ENCODE results near the gene KCNK17. TPM values are rescaled to one million over a fixed set of nuclear protein-coding genes. Genes with fewer than 3 reads are reported as not detected.

Gene KCNK17
- total and polyA plus RNA-seq, 2 of the 8 experiments (the other 6 are each of a cell fraction or from before 2014, with no cell fraction given), result 2.9 to 3.4 TPM

- Histone ChIP-seq H2BK20ac (ENCODE audit: low read length) (peak overlapping the region; percentile 91; the same call in 1 of the 2 replicates), H3K4me3 (ENCODE audit: extremely low read depth in 1 of 4, insufficient read depth in 2 of 4, low read depth in 3 of 4, low read length in 4 of 4) (no peak overlapping the region), H3K36me3 (ENCODE audit: control insufficient read depth in 2 of 4, insufficient read depth in 4 of 4, low read length in 3 of 4) (no peaks in the 10 kb centered on the region), H3K56ac (replicated peaks; ENCODE audit: insufficient read length, low read depth, low read length) (no peak overlapping the region), H3K23me2 (ENCODE audit: low read depth, low read length) (no peaks in the 10 kb centered on the region; the same call in 1 of the 2 replicates), H2AFZ (ENCODE audit: low read length) (no peak overlapping the region), H4K5ac (ENCODE audit: insufficient read length, low read depth, low read length) (no peak overlapping the region), H4K91ac (replicated peaks; ENCODE audit: insufficient read length, low read length) (peak overlapping the region; percentile 9), H3K79me1 (ENCODE audit: low read depth, low read length) (no peaks in the 10 kb centered on the region), H3K79me2 (ENCODE audit: control insufficient read depth in 1 of 2, insufficient read depth in 2 of 2, low read length in 2 of 2) (no peaks in the 10 kb centered on the region), H3K14ac (ENCODE audit: insufficient read length) (no peak overlapping the region), H3K4me2 (ENCODE audit: insufficient read depth in 1 of 2, low read depth in 2 of 2, low read length in 2 of 2) (no peak overlapping the region), H3K18ac (ENCODE audit: extremely low read depth, low read length) (peak overlapping the region; percentile 78), H2AK5ac (ENCODE audit: low read depth, low read length) (no peak overlapping the region), H2BK5ac (ENCODE audit: low read depth, low read length) (peak overlapping the region; percentile 76; the same call in 1 of the 2 replicates), H2BK15ac (ENCODE audit: low read length) (peak overlapping the region; percentile 89), H4K20me1 (replicated peaks in 1 of 2; ENCODE audit: control insufficient read depth in 1 of 2, insufficient read depth in 2 of 2, low read length in 2 of 2) (no peaks in the 10 kb centered on the region), H3K4ac (replicated peaks; ENCODE audit: insufficient read length, low read depth, low read length) (no peak overlapping the region), H3K9me3 (ENCODE audit: insufficient read depth in 2 of 2, low read depth in 1 of 2, low read length in 1 of 2) (no peaks in the 10 kb centered on the region), H3K9ac (replicated peaks in 1 of 4; ENCODE audit: extremely low read depth in 1 of 4, low read depth in 3 of 4, low read length in 3 of 4) (no peak overlapping the region), H2BK120ac (replicated peaks; ENCODE audit: low read depth, low read length) (no peak overlapping the region), H4K8ac (ENCODE audit: extremely low read depth, insufficient read depth, low read length) (no peak overlapping the region; the same call in 1 of the 2 replicates), H3K27ac (ENCODE audit: low read depth, low read length) (no peak overlapping the region; the same call in 1 of the 2 replicates), H2BK12ac (ENCODE audit: low read depth, low read length) (peak overlapping the region; percentile 62; the same call in 1 of the 2 replicates), H3K27me3 (replicated peaks in 1 of 4; ENCODE audit: control insufficient read depth in 3 of 4, extremely low read depth in 1 of 4, insufficient read depth in 3 of 4, low read length in 3 of 4) (peaks cover 0 to 9% (median 1%) of the 10 kb centered on the region in 4 experiments; a peak in 3 of 7 replicates), H3K4me1 (replicated peaks in 1 of 4; ENCODE audit: control insufficient read depth in 3 of 4, insufficient read depth in 4 of 4, low read length in 3 of 4) (peaks cover 0 to 15% (median 11%) of the 10 kb centered on the region in 4 experiments), H3K23ac (ENCODE audit: insufficient read length) (no peak overlapping the region)
- DNase-seq (ENCODE audit: low read depth in 1 of 2, low spot score in 2 of 2), result no peak
- no peak for TF ChIP-seq SUZ12 (IDR thresholded peaks at IDR 0.05; ENCODE audit: low read length)
- no peak for TF ChIP-seq KDM5A (IDR thresholded peaks at IDR 0.05; ENCODE audit: low read length)
- no peak for TF ChIP-seq GABPA (IDR thresholded peaks at IDR 0.05; ENCODE audit: borderline replicate concordance, insufficient read depth, low read length)
- no peak for TF ChIP-seq RFX5 (IDR thresholded peaks at IDR 0.05; ENCODE audit: borderline replicate concordance, low read depth, low read length)
- TF ChIP-seq TBP (IDR thresholded peaks at IDR 0.05; ENCODE audit: low read depth, low read length), result no peak
- no peak for TF ChIP-seq CBX8 (IDR thresholded peaks at IDR 0.05; ENCODE audit: borderline replicate concordance, low read depth, low read length)
- no peak for TF ChIP-seq CEBPB (IDR thresholded peaks at IDR 0.05; ENCODE audit: low read depth, low read length)
- TF ChIP-seq BCL11A (IDR thresholded peaks at IDR 0.05; ENCODE audit: low read depth in 2 of 2, low read length in 2 of 2), result no peak
- no peak for TF ChIP-seq RXRA (IDR thresholded peaks at IDR 0.05; ENCODE audit: insufficient read depth, low read depth, low read length)
- no peak for TF ChIP-seq NANOG (IDR thresholded peaks at IDR 0.05; ENCODE audit: insufficient read depth, low read depth, low read length, poor library complexity, severe bottlenecking)
- no peak for TF ChIP-seq NRF1 (IDR thresholded peaks at IDR 0.05; ENCODE audit: low read depth, low read length)
- TF ChIP-seq HDAC6 (IDR thresholded peaks at IDR 0.05; ENCODE audit: low read depth, low read length), result no peak
- no peak for TF ChIP-seq JUN (IDR thresholded peaks at IDR 0.05; ENCODE audit: low read depth, low read length)
- 94% methylated on average over 5 of the region's 5 CpGs; no CpG with 5 or more reads in 1 of the 2 experiments for WGBS, 2 experiments (ENCODE audit: extremely low coverage in 1 of 2, insufficient coverage in 1 of 2, insufficient read length in 1 of 2, insufficient replicate concordance in 2 of 2, low coverage in 1 of 2, low lambda C conversion rate in 2 of 2, missing lambda C conversion rate in 1 of 2)
- no peak for FAIRE-seq
- ChIA-PET CTCF (ENCODE audit: partially characterized antibody) (interaction anchor here (0.9 to 47.4 kb wide), 4 partner anchors 9 to 135 kb away, joined by 3 to 1738 read pairs (median 4); partner anchors contain the start of gene KCNK5), POLR2A (ENCODE audit: partially characterized antibody) (no interaction called here)
These were observed 20.1 kb downstream of the KCNK17 start for GRCh38 chr6:39294133-39294532.

Data from H1 (cell line).